ENCODE results near the gene TRPC5OS.

The TRPC5OS gene

GRCh38 chrX:111928456-111928855 lies 52.5 kb downstream of the TRPC5OS start:
- DNase-seq (ENCODE audit: low spot score in 2 of 2) (no peak), ATAC-seq (replicated peaks; ENCODE audit: extremely low read depth, poor library complexity, severe bottlenecking) (no peak)
- H3K4me3 Mint-ChIP-seq = no peak overlapping the region
- H3K27ac Mint-ChIP-seq (ENCODE audit: low read depth) = no peak overlapping the region
- H3K27me3 Mint-ChIP-seq = no peaks in the 10 kb centered on the region
- H3K4me1 Mint-ChIP-seq = no peaks in the 10 kb centered on the region
- no peaks in the 10 kb centered on the region for H3K9me3 Mint-ChIP-seq
- H3K36me3 Mint-ChIP-seq (ENCODE audit: insufficient read depth) = no peaks in the 10 kb centered on the region
